GM12878 (cell line): ENCODE measurements around the gene PTBP3. TPM values are rescaled to one million over a fixed set of nuclear protein-coding genes. Genes with fewer than 3 reads are reported as not detected.

ENCODE experiments used
- ATAC-seq: fragments of 200-7000 bp; cut with Tn5 transposase; 3 replicates; pipeline ENCODE4 v1.9.1; 2020; ENCODE audit warnings: mild to moderate bottlenecking, moderate library complexity
- BruUV-seq: library from RNA; stranded (reverse); fragments of 400-500 nt; replicated peaks from 2 replicates; lab custom pipeline; 2021; lab: Mats Ljungman, UMichigan
- CTCF ChIA-PET: fragments of 300-600 bp; sonication (Branson Sonifier 250); formaldehyde crosslinking; extraction: SDS; loops from one replicate; lab custom pipeline; 2021; ENCODE audit warnings: inconsistent platforms; lab: Yijun Ruan, JAX
- POLR2A ChIA-PET: fragments of 350-600 bp; formaldehyde crosslinking; extraction: SDS; loops from one replicate; lab custom pipeline; 2021; ENCODE audit warnings: inconsistent platforms; lab: Charles Lee
- RAD21 ChIA-PET: fragments of 300-600 bp; sonication (Branson Sonifier 250); formaldehyde crosslinking; loops from one replicate; lab custom pipeline; 2023; ENCODE audit warnings: antibody characterized with exemption; ENCODE audit not compliant: unreplicated experiment; lab: Charles Lee
- SMC1A ChIA-PET: fragments of 300-600 bp; sonication (Branson Sonifier 250); formaldehyde crosslinking; loops from one replicate; lab custom pipeline; 2023; ENCODE audit not compliant: unreplicated experiment, uncharacterized antibody; lab: Charles Lee
- DNase-seq: peaks from one replicate; pipeline ENCODE4 v3.0.0-alpha.2; 2011; ENCODE audit warnings: low read depth, low spot score
- FAIRE-seq: peaks from 3 replicates; lab custom pipeline; 2011; peaks lifted over from hg19 to GRCh38; lab: Jason Lieb, UNC
- H2AFZ ChIP-seq: 2 replicates; pipeline ENCODE4 v1.6.0; 2011; ENCODE audit warnings: low read depth, low read length, control low read depth; ENCODE audit not compliant: control insufficient read depth
- H3K27ac ChIP-seq: 2 replicates; pipeline ENCODE4 v1.5.1; 2011; ENCODE audit warnings: control low read depth; ENCODE audit not compliant: control insufficient read depth, insufficient read depth
- H3K27me3 ChIP-seq, 2 experiments: replicated peaks in 1 of 2; 2 replicates each; pipeline versions ENCODE4 v1.6.0 to v1.6.1; 2011; ENCODE audit warnings: low read length in 1 of 2; ENCODE audit not compliant: control insufficient read depth in 2 of 2, insufficient read depth in 2 of 2
- H3K36me3 ChIP-seq, 2 experiments: 2 replicates each; pipeline ENCODE4 v1.5.1; 2011; ENCODE audit warnings: low read length in 1 of 2; ENCODE audit not compliant: control insufficient read depth in 2 of 2, insufficient read depth in 2 of 2
- H3K4me1 ChIP-seq: 2 replicates; pipeline ENCODE4 v1.6.1; 2011; ENCODE audit warnings: mild to moderate bottlenecking, low read length, moderate library complexity, mixed read lengths; ENCODE audit not compliant: control insufficient read depth, insufficient read depth
- H3K4me2 ChIP-seq: 2 replicates; pipeline ENCODE4 v1.6.0; 2011; ENCODE audit warnings: control low read depth; ENCODE audit not compliant: control insufficient read depth, insufficient read depth
- H3K4me3 ChIP-seq: fragments of 200-600 bp; sonication (generic); 2 replicates; pipeline ENCODE4 v1.5.1; 2016
- H3K79me2 ChIP-seq: 2 replicates; pipeline ENCODE4 v1.6.0; 2011; ENCODE audit warnings: low read length; ENCODE audit not compliant: control insufficient read depth, insufficient read depth
- H3K9ac ChIP-seq: 2 replicates; pipeline ENCODE4 v1.8.0; 2011; ENCODE audit warnings: low read length, control low read depth, mixed read lengths; ENCODE audit not compliant: control insufficient read depth, insufficient read depth
- H3K9me3 ChIP-seq: replicated peaks from 3 replicates; pipeline ENCODE4 v1.5.1; 2011; ENCODE audit warnings: mild to moderate bottlenecking, low read length; ENCODE audit not compliant: control insufficient read depth, insufficient read depth
- H4K20me1 ChIP-seq: 2 replicates; pipeline ENCODE4 v1.6.0; 2011; ENCODE audit not compliant: control insufficient read depth, insufficient read depth
- ATF7 ChIP-seq: fragments of 450-650 bp; IDR thresholded peaks from 2 replicates; pipeline ENCODE4 v1.6.1; 2016; ENCODE audit warnings: low read depth, mild to moderate bottlenecking
- BRCA1 ChIP-seq: IDR thresholded peaks from 2 replicates; pipeline ENCODE4 v1.6.1; 2011; ENCODE audit warnings: low read depth, low read length, improper control_type of control experiment
- CEBPB ChIP-seq, 2 experiments: fragments of 150-350 bp in 1 of 2; IDR thresholded peaks; 2 replicates each; pipeline ENCODE4 v1.6.1; 2012 to 2014; ENCODE audit warnings: low read depth in 2 of 2, low read length in 2 of 2, borderline replicate concordance in 1 of 2, inconsistent platforms in 1 of 2
- CREB1 ChIP-seq: IDR thresholded peaks from 2 replicates; pipeline ENCODE4 v1.6.1; 2012; ENCODE audit warnings: low read depth, mild to moderate bottlenecking, inconsistent platforms
- CREM ChIP-seq: IDR thresholded peaks from 2 replicates; pipeline ENCODE4 v1.6.1; 2014; ENCODE audit warnings: antibody characterized with exemption, low read depth
- EP300 ChIP-seq, 2 experiments: fragments of 150-350 bp in 1 of 2; IDR thresholded peaks; 2 replicates each; pipeline ENCODE4 v1.6.1; 2011 to 2012; ENCODE audit warnings: low read depth in 2 of 2, low read length in 2 of 2, borderline replicate concordance in 1 of 2, improper control_type of control experiment in 1 of 2, inconsistent platforms in 1 of 2; ENCODE audit not compliant: control insufficient read depth in 1 of 2
- EZH2 ChIP-seq: IDR thresholded peaks from 2 replicates; pipeline ENCODE4 v1.6.1; 2012; ENCODE audit warnings: low read depth, mild to moderate bottlenecking, control low read depth, inconsistent platforms, low read length, borderline replicate concordance; ENCODE audit not compliant: control insufficient read depth
- FOXM1 ChIP-seq: IDR thresholded peaks from 2 replicates; pipeline ENCODE4 v1.6.1; 2012; ENCODE audit warnings: low read depth, mild to moderate bottlenecking, inconsistent platforms, low read length, moderate library complexity
- HDAC2 ChIP-seq: fragments of 200-600 bp; sonication (generic); IDR thresholded peaks from 2 replicates; pipeline ENCODE4 v1.6.1; 2017
- HDGF ChIP-seq: fragments of 450-650 bp; IDR thresholded peaks from 2 replicates; pipeline ENCODE4 v1.6.1; 2016; ENCODE audit warnings: antibody characterized with exemption
- JUNB ChIP-seq: IDR thresholded peaks from 2 replicates; pipeline ENCODE4 v1.6.1; 2016; ENCODE audit warnings: antibody characterized with exemption, mild to moderate bottlenecking
- MYC ChIP-seq: IDR thresholded peaks from 2 replicates; pipeline ENCODE4 v1.6.1; 2011; ENCODE audit warnings: mild to moderate bottlenecking, low read length, moderate library complexity, inconsistent platforms; ENCODE audit not compliant: insufficient read depth, insufficient replicate concordance, insufficient read length, severe bottlenecking
- NFIC ChIP-seq: IDR thresholded peaks from 2 replicates; pipeline ENCODE4 v1.6.1; 2012; ENCODE audit warnings: low read depth, mild to moderate bottlenecking, inconsistent platforms, low read length, moderate library complexity
- RAD51 ChIP-seq: fragments of 450-650 bp; IDR thresholded peaks from 2 replicates; pipeline ENCODE4 v1.6.1; 2016; ENCODE audit warnings: moderate library complexity, mild to moderate bottlenecking, inconsistent platforms
- RBBP5 ChIP-seq: fragments of 200-600 bp; sonication (generic); conservative IDR thresholded peaks from 2 replicates; pipeline ENCODE4 v1.6.1; 2016
- RCOR1 ChIP-seq: conservative IDR thresholded peaks from 2 replicates; pipeline ENCODE4 v1.6.1; 2012; ENCODE audit warnings: low read depth, low read length, improper control_type of control experiment
- RUNX3 ChIP-seq: IDR thresholded peaks from 2 replicates; pipeline ENCODE4 v1.6.1; 2012; ENCODE audit warnings: low read length, inconsistent platforms
- TCF12 ChIP-seq: IDR thresholded peaks from 2 replicates; pipeline ENCODE4 v1.6.1; 2011; ENCODE audit warnings: low read depth, mild to moderate bottlenecking, low read length
- TCF3 ChIP-seq: IDR thresholded peaks from 2 replicates; pipeline ENCODE4 v1.6.1; 2012; ENCODE audit warnings: low read depth, mild to moderate bottlenecking, low read length, borderline replicate concordance; ENCODE audit not compliant: insufficient read depth
- TCF7 ChIP-seq: IDR thresholded peaks from 2 replicates; pipeline ENCODE4 v1.6.1; 2014; ENCODE audit warnings: antibody characterized with exemption, borderline replicate concordance
- WGBS: methylation state at CpG from one replicate; pipeline ENCODE4 v1.1.6; 2016; ENCODE audit warnings: low lambda C conversion rate; ENCODE audit not compliant: insufficient replicate concordance, insufficient coverage; ENCODE audit errors: missing lambda C conversion rate; 5-methylcytosine and 5-hydroxymethylcytosine counted together
- in situ Hi-C: fragments of 300-500 bp; cut with MboI; formaldehyde crosslinking; loops from 9 replicates; pipeline ENCODE4 v1.14.3; 2018; ENCODE audit warnings: mixed read lengths
- intact Hi-C: fragments of 100-400 bp; cut with micrococcal nuclease; formaldehyde crosslinking; loops from one replicate; pipeline ENCODE4 v1.14.2; 2022; ENCODE audit not compliant: unreplicated experiment
- polyA plus RNA-seq, 11 experiments: library from polyadenylated mRNA; depleted of rRNA in 4 of 11; unstranded in 6 of 11; stranded (reverse) in 5 of 11; fragments of >200 nt; fragmentation: Nextera tagmentation in 4 of 11; fragmentation: Illumina TruSeq in 1 of 11; extraction: Ambion mirVana in 4 of 11; extraction: Trizol in 1 of 11; gene quantifications; 1 replicate in 1 of 11; 2 replicates in 10 of 11; pipeline versions ENCODE4 v1.2.1 to v1.2.3, GENCODE V29; 2011 to 2016; ENCODE audit warnings: inconsistent platforms in 2 of 11, missing spikeins in 2 of 11, low read depth in 1 of 11
- total RNA-seq, 4 experiments: library from RNA; depleted of rRNA in 3 of 4; stranded (reverse); fragments of >200 nt in 3 of 4; fragmentation: Illumina TruSeq in 1 of 4; extraction: Trizol in 1 of 4; gene quantifications; 2 replicates each; pipeline versions ENCODE4 v1.2.1 to v1.2.3, GENCODE V29; 2013 to 2021
- TF ChIP-seq, protein P1 (sequence below): IDR thresholded peaks from 2 replicates; pipeline ENCODE4 v1.6.1; 2011; ENCODE audit warnings: low read depth, mild to moderate bottlenecking, low read length, moderate library complexity, borderline replicate concordance; ENCODE audit errors: extremely low read depth

Gene PTBP3
- total and polyA plus RNA-seq, 10 of the 15 experiments (the other 5 are each of a cell fraction or from before 2014, with no cell fraction given), result 12.5 to 104 (median 52.7) TPM

DNA sequence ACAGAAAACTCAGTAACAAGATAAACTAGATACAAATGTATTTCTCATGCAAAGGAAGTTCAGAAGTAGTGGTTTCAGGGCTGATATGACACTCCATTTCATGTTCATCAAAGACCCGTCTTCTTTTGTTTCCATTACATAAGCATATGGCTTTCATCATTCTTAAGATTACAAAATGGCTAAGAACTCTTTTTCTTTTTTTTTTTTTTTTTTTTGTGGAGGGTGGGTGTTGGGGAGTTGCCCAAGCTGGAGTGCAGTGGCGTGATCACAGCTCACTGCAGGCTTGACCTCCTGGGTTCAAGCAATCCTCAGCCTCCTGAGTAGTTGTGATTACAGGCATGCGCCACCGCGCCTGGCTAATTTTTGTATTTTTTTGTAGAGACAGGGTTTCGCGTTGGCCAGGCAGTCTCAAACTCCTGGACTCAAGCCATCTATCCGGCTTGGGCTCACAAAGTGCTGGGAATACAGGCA, 22.0 kb upstream of the PTBP3 start:
- ChIA-PET POLR2A (interaction anchor here (0.6 kb wide), 1 partner anchor 273 kb away, joined by 5 read pairs; no protein-coding TSS in a partner anchor), SMC1A (interaction anchor here (0.7 kb wide), 1 partner anchor 260 kb away, joined by 4 read pairs; no protein-coding TSS in a partner anchor), RAD21 (interaction anchor here (0.6 to 0.8 kb wide), 3 partner anchors 34 to 462 kb away, joined by 3 read pairs; no protein-coding TSS in a partner anchor), CTCF (interaction anchor here (1.0 to 1.7 kb wide), 2 partner anchors 242 to 243 kb away, joined by 3 read pairs; no protein-coding TSS in a partner anchor)
- H2AFZ ChIP-seq, result no peak overlapping the region
- H3K79me2 ChIP-seq, result no peaks in the 10 kb centered on the region
- no TSS peak for BruUV-seq
- no peaks in the 10 kb centered on the region for H3K27me3 ChIP-seq
- WGBS, result 93% methylated on average over 7 of the region's 8 CpGs
- H3K4me3 ChIP-seq, result no peak overlapping the region
- DNase-seq (no peak), FAIRE-seq (peak; percentile 54), ATAC-seq (peak; percentile 65)
- H4K20me1 ChIP-seq, result no peaks in the 10 kb centered on the region
- no peaks in the 10 kb centered on the region for H3K4me1 ChIP-seq
- H3K27ac ChIP-seq, result no peak overlapping the region
- H3K4me2 ChIP-seq, result no peak overlapping the region
- in situ Hi-C loops (no loop called here), intact Hi-C loops (no loop called here)
- H3K9me3 ChIP-seq, result no peaks in the 10 kb centered on the region
- H3K36me3 ChIP-seq, result no peaks in the 10 kb centered on the region
- no peak overlapping the region for H3K9ac ChIP-seq
- TF ChIP-seq TCF12 (no peak), RUNX3 (peak; percentile 63; the same call in 1 of the 2 replicates), CREB1 (peak; percentile 46; the same call in 1 of the 2 replicates), BRCA1 (no peak), EZH2 (no peak), EP300 (IDR thresholded peaks at IDR 0.05; ENCODE audit: borderline replicate concordance in 1 of 2, control insufficient read depth in 1 of 2, low read depth in 2 of 2, low read length in 2 of 2) (no peak), CREM (peak; percentile 74; the same call in 1 of the 2 replicates), TCF7 (peak; percentile 83), JUNB (peak; percentile 60; the same call in 1 of the 2 replicates), FOXM1 (no peak), TCF3 (no peak), NFIC (peak; percentile 51; the same call in 1 of the 2 replicates), RAD51 (no peak), RBBP5 (no peak), CEBPB (IDR thresholded peaks at IDR 0.05; ENCODE audit: borderline replicate concordance in 1 of 2, low read depth in 2 of 2, low read length in 2 of 2) (no peak), RCOR1 (no peak), ATF7 (no peak), HDGF (no peak), HDAC2 (no peak), MYC (no peak)
- TF ChIP-seq, protein P1, sequence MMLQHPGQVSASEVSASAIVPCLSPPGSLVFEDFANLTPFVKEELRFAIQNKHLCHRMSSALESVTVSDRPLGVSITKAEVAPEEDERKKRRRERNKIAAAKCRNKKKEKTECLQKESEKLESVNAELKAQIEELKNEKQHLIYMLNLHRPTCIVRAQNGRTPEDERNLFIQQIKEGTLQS, result no peak
